ENCODE data around the gene DLX5. TPM values are rescaled to one million over a fixed set of nuclear protein-coding genes. Genes with fewer than 3 reads are reported as not detected.

Gene DLX5
- total and polyA plus RNA-seq, 2 of the 4 experiments (the other 2 are of a cell fraction): not detected

GRCh38 chr7:97001656-97002554 lies 22.7 kb downstream of the DLX5 start:
- CTCF ChIA-PET: no interaction called here
- dilution Hi-C loops (cut with HindIII; ENCODE audit: low sequenced_read_pairs, unreplicated experiment): no loop called here

More at GRCh38 chr7:97001656-97002554, 22.7 kb downstream of the DLX5 start:
- Histone ChIP-seq H3K18ac (ENCODE audit: low read depth, low read length) (no peak overlapping the region), H3K4me2 (ENCODE audit: low read depth, low read length) (no peak overlapping the region), H2AK9ac (replicated peaks; ENCODE audit: low read depth, low read length, poor library complexity) (peak overlapping the region; percentile 58), H3K4me1 (ENCODE audit: control insufficient read depth, insufficient read depth, low read length) (no peaks in the 10 kb centered on the region), H4K5ac (ENCODE audit: low read depth, low read length) (no peak overlapping the region), H3K9me1 (ENCODE audit: insufficient read depth, low read length) (no peaks in the 10 kb centered on the region), H3K79me1 (ENCODE audit: low read depth in 1 of 2, low read length in 2 of 2) (no peaks in the 10 kb centered on the region), H3K14ac (replicated peaks; ENCODE audit: low read depth, low read length) (no peak overlapping the region), H3K4ac (ENCODE audit: low read depth, low read length) (no peak overlapping the region), H3K56ac (ENCODE audit: extremely low read depth, insufficient read depth, low read length) (no peak overlapping the region), H2BK5ac (ENCODE audit: low read depth, low read length, poor library complexity, severe bottlenecking) (no peak overlapping the region), H3K9me3 (ENCODE audit: control insufficient read depth, insufficient read depth, low read length) (no peaks in the 10 kb centered on the region; the same call in 1 of the 2 replicates), H4K91ac (ENCODE audit: insufficient read depth, low read depth, low read length) (no peak overlapping the region), H4K20me1 (ENCODE audit: insufficient read depth, low read length) (no peaks in the 10 kb centered on the region), H2AFZ (replicated peaks; ENCODE audit: low read length, poor library complexity) (no peak overlapping the region), H2AK5ac (ENCODE audit: low read depth, low read length) (no peak overlapping the region), H4K8ac (ENCODE audit: low read depth in 2 of 2, low read length in 2 of 2) (no peak overlapping the region), H3K9ac (ENCODE audit: low read depth, low read length) (no peak overlapping the region), H3K4me3 (ENCODE audit: insufficient read depth, low read depth, low read length) (no peak overlapping the region), H2BK120ac (ENCODE audit: low read depth, low read length) (no peak overlapping the region), H3K27me3 (ENCODE audit: control insufficient read depth, insufficient read depth, low read length) (peaks cover 81% of the 10 kb centered on the region), H3K23ac (ENCODE audit: low read depth, low read length) (no peak overlapping the region), H2BK15ac (ENCODE audit: low read depth, low read length) (no peak overlapping the region), H3K27ac (ENCODE audit: insufficient read depth, low read length) (no peak overlapping the region), H3K36me3 (ENCODE audit: control insufficient read depth, insufficient read depth, low read length) (no peaks in the 10 kb centered on the region), H2BK20ac (ENCODE audit: low read depth, low read length) (no peak overlapping the region)
- no peak for TF ChIP-seq MAFK (IDR thresholded peaks at IDR 0.05; ENCODE audit: low read depth, low read length)
- TF ChIP-seq RFX5 (IDR thresholded peaks at IDR 0.05; ENCODE audit: low read depth, low read length): no peak
- no peak for TF ChIP-seq USF2 (IDR thresholded peaks at IDR 0.05; ENCODE audit: low read depth, low read length)
- no peak for TF ChIP-seq RCOR1 (IDR thresholded peaks at IDR 0.05; ENCODE audit: insufficient replicate concordance, low read length)
- TF ChIP-seq NFE2L2 (IDR thresholded peaks at IDR 0.05; ENCODE audit: low read depth, low read length): no peak
- no peak for TF ChIP-seq POLR2A (IDR thresholded peaks at IDR 0.05; ENCODE audit: low read depth, low read length)
- no peak for TF ChIP-seq CTCF (conservative IDR thresholded peaks at IDR 0.05; ENCODE audit: low read depth, low read length)
- TF ChIP-seq CEBPB (IDR thresholded peaks at IDR 0.05; ENCODE audit: low read depth, low read length): no peak
- TF ChIP-seq FOS (IDR thresholded peaks at IDR 0.05; ENCODE audit: low read depth, low read length): no peak
- TF ChIP-seq RAD21 (IDR thresholded peaks at IDR 0.05; ENCODE audit: low read length): no peak
- no peak for TF ChIP-seq CHD1 (IDR thresholded peaks at IDR 0.05; ENCODE audit: low read depth, low read length)
- TF ChIP-seq, protein P1, sequence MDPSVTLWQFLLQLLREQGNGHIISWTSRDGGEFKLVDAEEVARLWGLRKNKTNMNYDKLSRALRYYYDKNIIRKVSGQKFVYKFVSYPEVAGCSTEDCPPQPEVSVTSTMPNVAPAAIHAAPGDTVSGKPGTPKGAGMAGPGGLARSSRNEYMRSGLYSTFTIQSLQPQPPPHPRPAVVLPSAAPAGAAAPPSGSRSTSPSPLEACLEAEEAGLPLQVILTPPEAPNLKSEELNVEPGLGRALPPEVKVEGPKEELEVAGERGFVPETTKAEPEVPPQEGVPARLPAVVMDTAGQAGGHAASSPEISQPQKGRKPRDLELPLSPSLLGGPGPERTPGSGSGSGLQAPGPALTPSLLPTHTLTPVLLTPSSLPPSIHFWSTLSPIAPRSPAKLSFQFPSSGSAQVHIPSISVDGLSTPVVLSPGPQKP (IDR thresholded peaks at IDR 0.05; ENCODE audit: borderline replicate concordance, low read depth, low read length): no peak
- DNase-seq (no peak), ATAC-seq (ENCODE audit: low read depth) (no peak)
- intact Hi-C loops (cut with micrococcal nuclease): no loop called here
- no TSS peak for BruUV-seq (replicated peaks)
- POLR2A ChIA-PET (ENCODE audit: unreplicated experiment): no interaction called here
- in situ Hi-C loops (cut with MboI; ENCODE audit: low sequenced_read_pairs): no loop called here
- WGBS, 2 experiments (ENCODE audit: extremely low coverage in 2 of 2, insufficient read length in 1 of 2): 7% methylated on average over 10 of the region's 39 CpGs; no CpG with 5 or more reads in 1 of the 2 experiments

Data from IMR-90 (cell line).